Progenitor cell of endocrine pancreas (in vitro differentiated cells): ENCODE measurements around the gene MAP3K19. TPM values are rescaled to one million over a fixed set of nuclear protein-coding genes. Genes with fewer than 3 reads are reported as not detected.

Source experiments
- DNase-seq: peaks from one replicate; pipeline ENCODE4 v3.0.0; 2021; ENCODE audit warnings: low spot score; ENCODE audit not compliant: unreplicated experiment
- H3K27ac Mint-ChIP-seq: 2 replicates; pipeline ENCODE4 v1.8.0; 2021; ENCODE audit warnings: mild to moderate bottlenecking, moderate library complexity, mixed read lengths
- H3K27me3 Mint-ChIP-seq: 2 replicates; pipeline ENCODE4 v1.8.0; 2021; ENCODE audit warnings: mixed read lengths
- H3K36me3 Mint-ChIP-seq: 2 replicates; pipeline ENCODE4 v1.8.0; 2022; ENCODE audit warnings: mixed read lengths; ENCODE audit not compliant: insufficient read depth
- H3K4me1 Mint-ChIP-seq: 2 replicates; pipeline ENCODE4 v1.8.0; 2021; ENCODE audit warnings: low read depth, mixed read lengths
- H3K4me3 Mint-ChIP-seq: 2 replicates; pipeline ENCODE4 v1.8.0; 2021; ENCODE audit warnings: low read depth, mild to moderate bottlenecking, moderate library complexity, mixed read lengths
- H3K9me3 Mint-ChIP-seq: 2 replicates; pipeline ENCODE4 v1.8.0; 2021; ENCODE audit warnings: low read depth, mixed read lengths
- total RNA-seq: library from RNA; stranded (reverse); gene quantifications from 2 replicates; pipeline ENCODE4 v1.2.1, GENCODE V29; 2021
- TF ChIP-seq, protein P1 (sequence below): fragments of 200-600 bp; sonication (generic); IDR thresholded peaks from one replicate; pipeline ENCODE4 v1.5.0; 2021; ENCODE audit warnings: antibody characterized with exemption, mild to moderate bottlenecking; ENCODE audit not compliant: unreplicated experiment

Gene MAP3K19
- total RNA-seq, 1 donor from 2014 or later: not detected

DNA sequence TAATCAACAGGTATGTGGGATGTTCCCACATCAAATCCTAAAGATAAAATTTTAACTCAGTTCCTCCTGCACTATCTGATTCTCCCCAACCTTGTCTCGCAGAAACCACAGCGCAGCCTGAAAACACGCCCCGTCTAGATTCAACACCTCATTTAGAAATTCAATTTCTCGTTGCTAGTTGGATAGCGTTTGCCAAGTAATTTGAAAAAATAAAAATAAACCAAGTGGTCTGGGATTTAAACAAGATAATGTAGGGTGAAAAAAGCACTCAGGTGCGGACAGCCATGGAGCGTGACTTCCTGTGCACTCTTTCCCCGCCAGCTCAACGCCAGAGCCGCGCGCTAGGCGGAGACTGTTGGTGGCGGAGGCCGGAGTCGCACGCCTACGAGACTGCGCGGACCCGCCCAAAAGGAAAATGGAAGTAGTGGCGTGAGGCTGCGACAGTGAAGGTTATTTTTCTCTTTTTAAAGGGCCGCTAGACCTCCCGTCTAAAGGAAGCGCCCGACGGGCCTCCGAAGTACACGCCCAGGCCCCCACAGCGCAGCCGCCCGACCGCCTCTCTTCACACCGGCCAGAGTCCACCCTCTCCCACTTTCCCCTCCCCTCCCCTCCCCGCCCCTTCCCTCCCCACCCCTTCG lies 129.2 kb downstream of the MAP3K19 start:
- TF ChIP-seq, protein P1, sequence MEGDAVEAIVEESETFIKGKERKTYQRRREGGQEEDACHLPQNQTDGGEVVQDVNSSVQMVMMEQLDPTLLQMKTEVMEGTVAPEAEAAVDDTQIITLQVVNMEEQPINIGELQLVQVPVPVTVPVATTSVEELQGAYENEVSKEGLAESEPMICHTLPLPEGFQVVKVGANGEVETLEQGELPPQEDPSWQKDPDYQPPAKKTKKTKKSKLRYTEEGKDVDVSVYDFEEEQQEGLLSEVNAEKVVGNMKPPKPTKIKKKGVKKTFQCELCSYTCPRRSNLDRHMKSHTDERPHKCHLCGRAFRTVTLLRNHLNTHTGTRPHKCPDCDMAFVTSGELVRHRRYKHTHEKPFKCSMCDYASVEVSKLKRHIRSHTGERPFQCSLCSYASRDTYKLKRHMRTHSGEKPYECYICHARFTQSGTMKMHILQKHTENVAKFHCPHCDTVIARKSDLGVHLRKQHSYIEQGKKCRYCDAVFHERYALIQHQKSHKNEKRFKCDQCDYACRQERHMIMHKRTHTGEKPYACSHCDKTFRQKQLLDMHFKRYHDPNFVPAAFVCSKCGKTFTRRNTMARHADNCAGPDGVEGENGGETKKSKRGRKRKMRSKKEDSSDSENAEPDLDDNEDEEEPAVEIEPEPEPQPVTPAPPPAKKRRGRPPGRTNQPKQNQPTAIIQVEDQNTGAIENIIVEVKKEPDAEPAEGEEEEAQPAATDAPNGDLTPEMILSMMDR: peak; percentile 41
- peak; percentile 66 for DNase-seq
- Mint-ChIP-seq H3K9me3 (peaks cover 17% of the 10 kb centered on the region), H3K4me3 (peak overlapping the region; percentile 99), H3K27me3 (no peaks in the 10 kb centered on the region), H3K36me3 (peaks cover 7% of the 10 kb centered on the region), H3K27ac (peak overlapping the region; percentile 100), H3K4me1 (peaks cover 14% of the 10 kb centered on the region)

- TF ChIP-seq, protein P1: no peak
- DNase-seq: no peak
- Mint-ChIP-seq H3K9me3 (peaks cover 17% of the 10 kb centered on the region), H3K4me3 (peak overlapping the region; percentile 99), H3K36me3 (peaks cover 7% of the 10 kb centered on the region), H3K27me3 (no peaks in the 10 kb centered on the region), H3K27ac (peak overlapping the region; percentile 100), H3K4me1 (peaks cover 14% of the 10 kb centered on the region)
Measured at GRCh38 chr2:134917360-134917865, 129.8 kb downstream of the MAP3K19 start.

Other genes starting within 250 kb of the MAP3K19 start
- not detected in 2 replicates for gene ACMSD, start 208.8 kb downstream of the MAP3K19 start, total RNA-seq
- 74.8 and 76.0 TPM in 2 replicates for gene CCNT2, start 128.6 kb downstream of the MAP3K19 start, total RNA-seq
- gene RAB3GAP1, start 4.8 kb upstream of the MAP3K19 start, total RNA-seq: 33.7 and 34.7 TPM in 2 replicates